Measurements from ENCODE around the gene PSMA5. TPM values are rescaled to one million over a fixed set of nuclear protein-coding genes. Genes with fewer than 3 reads are reported as not detected.

PSMA5 gene
- total RNA-seq, 1 experiment from 2014 or later, result 97.8 TPM

GRCh38 chr1:109365642-109366204, 60.5 kb downstream of the PSMA5 start:
- no peak for DNase-seq
- intact Hi-C loops (cut with micrococcal nuclease; ENCODE audit: unreplicated experiment), result no loop called here
- Mint-ChIP-seq H3K36me3 (ENCODE audit: insufficient read depth, unreplicated experiment) (no peaks in the 10 kb centered on the region), H3K4me3 (ENCODE audit: unreplicated experiment) (no peak overlapping the region), H3K4me1 (ENCODE audit: low read depth, unreplicated experiment) (no peaks in the 10 kb centered on the region), H3K27ac (ENCODE audit: unreplicated experiment) (no peak overlapping the region), H3K9me3 (ENCODE audit: unreplicated experiment) (no peaks in the 10 kb centered on the region), H3K27me3 (ENCODE audit: insufficient read depth, unreplicated experiment) (no peaks in the 10 kb centered on the region)
- H3K36me3 ChIP-seq (ENCODE audit: control insufficient read depth, insufficient read depth, low read length), result no peaks in the 10 kb centered on the region
- no peaks in the 10 kb centered on the region for H3K9me3 ChIP-seq
- ChIA-PET POLR2A (no interaction called here), CTCF (no interaction called here)
- H3K4me1 ChIP-seq, result peaks cover 7% of the 10 kb centered on the region
- TF ChIP-seq CTCF (IDR thresholded peaks at IDR 0.05; ENCODE audit: insufficient read depth in 1 of 2, low read depth in 1 of 2, low read length in 1 of 2, severe bottlenecking in 1 of 2, unreplicated experiment in 1 of 2), result no peak
- no peaks in the 10 kb centered on the region for H3K27me3 ChIP-seq (replicated peaks; ENCODE audit: control insufficient read depth, insufficient read depth, low read length)
- no peak overlapping the region for H3K4me3 ChIP-seq (ENCODE audit: low read depth, low read length)
- no TSS peak for BruUV-seq (replicated peaks)

GRCh38 chr1:109361649-109362048, 64.6 kb downstream of the PSMA5 start:
- CTCF ChIA-PET, result no interaction called here
- Mint-ChIP-seq H3K27ac (ENCODE audit: unreplicated experiment) (no peak overlapping the region), H3K27me3 (ENCODE audit: insufficient read depth, unreplicated experiment) (no peaks in the 10 kb centered on the region), H3K36me3 (ENCODE audit: insufficient read depth, unreplicated experiment) (no peaks in the 10 kb centered on the region), H3K4me1 (ENCODE audit: low read depth, unreplicated experiment) (no peaks in the 10 kb centered on the region), H3K9me3 (ENCODE audit: unreplicated experiment) (no peaks in the 10 kb centered on the region), H3K4me3 (ENCODE audit: unreplicated experiment) (no peak overlapping the region)
- no peak for TF ChIP-seq CTCF (IDR thresholded peaks at IDR 0.05; ENCODE audit: insufficient read depth in 1 of 2, low read depth in 1 of 2, low read length in 1 of 2, severe bottlenecking in 1 of 2, unreplicated experiment in 1 of 2)
- no TSS peak for BruUV-seq (replicated peaks)
- no peak for DNase-seq
- Histone ChIP-seq H3K27me3 (replicated peaks; ENCODE audit: control insufficient read depth, insufficient read depth, low read length) (no peaks in the 10 kb centered on the region), H3K4me1 (no peaks in the 10 kb centered on the region), H3K4me3 (ENCODE audit: low read depth, low read length) (no peak overlapping the region), H3K9me3 (no peaks in the 10 kb centered on the region), H3K36me3 (ENCODE audit: control insufficient read depth, insufficient read depth, low read length) (no peaks in the 10 kb centered on the region)
- intact Hi-C loops (cut with micrococcal nuclease; ENCODE audit: unreplicated experiment), result no loop called here
- POLR2A ChIA-PET, result no interaction called here

DNA sequence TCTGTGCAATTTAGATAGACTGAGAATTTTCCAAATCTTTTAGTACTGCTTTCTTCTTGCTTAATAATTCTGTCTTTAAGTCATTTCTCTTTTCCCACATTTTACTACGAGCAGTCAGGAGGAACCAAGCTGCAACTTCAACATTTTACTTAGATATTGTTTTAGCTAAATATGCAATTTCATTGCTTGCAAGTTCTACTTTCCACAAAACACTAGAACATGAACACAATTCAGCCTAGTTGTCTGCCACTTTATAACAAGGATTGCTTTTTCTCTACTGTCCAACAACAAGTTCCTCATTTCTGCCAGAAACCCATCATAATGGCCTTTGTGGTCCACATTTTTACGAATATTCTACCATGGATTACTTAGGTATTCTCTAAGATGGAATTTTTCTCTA, 65.2 kb downstream of the PSMA5 start:
- no peaks in the 10 kb centered on the region for H3K27me3 ChIP-seq (replicated peaks; ENCODE audit: control insufficient read depth, insufficient read depth, low read length)
- intact Hi-C loops (cut with micrococcal nuclease; ENCODE audit: unreplicated experiment), result no loop called here
- H3K4me3 Mint-ChIP-seq (ENCODE audit: unreplicated experiment), result no peak overlapping the region
- H3K36me3 ChIP-seq (ENCODE audit: control insufficient read depth, insufficient read depth, low read length), result no peaks in the 10 kb centered on the region
- no peaks in the 10 kb centered on the region for H3K4me1 Mint-ChIP-seq (ENCODE audit: low read depth, unreplicated experiment)
- TF ChIP-seq CTCF (IDR thresholded peaks at IDR 0.05; ENCODE audit: insufficient read depth in 1 of 2, low read depth in 1 of 2, low read length in 1 of 2, severe bottlenecking in 1 of 2, unreplicated experiment in 1 of 2), result no peak
- no peaks in the 10 kb centered on the region for H3K9me3 ChIP-seq
- no peaks in the 10 kb centered on the region for H3K36me3 Mint-ChIP-seq (ENCODE audit: insufficient read depth, unreplicated experiment)
- no peak for DNase-seq
- no peaks in the 10 kb centered on the region for H3K4me1 ChIP-seq
- CTCF ChIA-PET, result no interaction called here
- BruUV-seq (replicated peaks), result no TSS peak
- no peaks in the 10 kb centered on the region for H3K9me3 Mint-ChIP-seq (ENCODE audit: unreplicated experiment)
- POLR2A ChIA-PET, result no interaction called here
- H3K27me3 Mint-ChIP-seq (ENCODE audit: insufficient read depth, unreplicated experiment), result no peaks in the 10 kb centered on the region
- H3K4me3 ChIP-seq (ENCODE audit: low read depth, low read length), result no peak overlapping the region
- no peak overlapping the region for H3K27ac Mint-ChIP-seq (ENCODE audit: unreplicated experiment)

Data from Caco-2 (cell line).